ENCODE results near the gene EZH2. TPM values are rescaled to one million over a fixed set of nuclear protein-coding genes. Genes with fewer than 3 reads are reported as not detected.

Gene EZH2
- total RNA-seq, 1 donor from 2014 or later, result 0.99 TPM

- Histone ChIP-seq H3K36me3 (peaks cover 3% of the 10 kb centered on the region), H3K27me3 (ENCODE audit: low read depth) (no peaks in the 10 kb centered on the region), H3K9me3 (replicated peaks) (no peaks in the 10 kb centered on the region), H3K4me3 (no peak overlapping the region), H3K4me1 (no peaks in the 10 kb centered on the region), H3K27ac (replicated peaks) (no peak overlapping the region)
- no peak for DNase-seq
- no peak for TF ChIP-seq CTCF (IDR thresholded peaks at IDR 0.05; ENCODE audit: borderline replicate concordance)
- intact Hi-C loops (cut with micrococcal nuclease), result no loop called here
These were observed 59.2 kb downstream of the EZH2 start for GRCh38 chr7:148824864-148825263.

GRCh38 chr7:148821422-148821821, 62.7 kb downstream of the EZH2 start:
- intact Hi-C loops (cut with micrococcal nuclease), result no loop called here
- no peak overlapping the region for H3K4me3 ChIP-seq
- H3K36me3 ChIP-seq, result peaks cover 5% of the 10 kb centered on the region
- no peaks in the 10 kb centered on the region for H3K27me3 ChIP-seq (ENCODE audit: low read depth)
- no peak overlapping the region for H3K27ac ChIP-seq (replicated peaks)
- no peaks in the 10 kb centered on the region for H3K9me3 ChIP-seq (replicated peaks)
- DNase-seq, result no peak
- H3K4me1 ChIP-seq, result no peaks in the 10 kb centered on the region
- TF ChIP-seq CTCF (IDR thresholded peaks at IDR 0.05; ENCODE audit: borderline replicate concordance), result no peak

- H3K4me1 ChIP-seq, result no peaks in the 10 kb centered on the region
- peaks cover 3% of the 10 kb centered on the region for H3K36me3 ChIP-seq
- no peak overlapping the region for H3K27ac ChIP-seq (replicated peaks)
- H3K4me3 ChIP-seq, result no peak overlapping the region
- intact Hi-C loops (cut with micrococcal nuclease), result no loop called here
- TF ChIP-seq CTCF (IDR thresholded peaks at IDR 0.05; ENCODE audit: borderline replicate concordance), result no peak
- H3K9me3 ChIP-seq (replicated peaks), result no peaks in the 10 kb centered on the region
- no peaks in the 10 kb centered on the region for H3K27me3 ChIP-seq (ENCODE audit: low read depth)
- DNase-seq, result no peak
These were observed 64.3 kb downstream of the EZH2 start for GRCh38 chr7:148819697-148820360.

- intact Hi-C loops (cut with micrococcal nuclease), result no loop called here
These were observed 68.5 kb downstream of the EZH2 start for GRCh38 chr7:148815612-148816011.

GRCh38 chr7:148814922-148815559, 69.0 kb downstream of the EZH2 start:
- Histone ChIP-seq H3K27ac (replicated peaks) (no peak overlapping the region), H3K4me1 (no peaks in the 10 kb centered on the region), H3K9me3 (replicated peaks) (no peaks in the 10 kb centered on the region), H3K27me3 (ENCODE audit: low read depth) (no peaks in the 10 kb centered on the region), H3K4me3 (no peak overlapping the region), H3K36me3 (peaks cover 3% of the 10 kb centered on the region)
- intact Hi-C loops (cut with micrococcal nuclease), result no loop called here
- no peak for DNase-seq
- TF ChIP-seq CTCF (IDR thresholded peaks at IDR 0.05; ENCODE audit: borderline replicate concordance), result no peak

More at GRCh38 chr7:148815612-148816011, 68.5 kb downstream of the EZH2 start:
- no peak overlapping the region for H3K4me3 ChIP-seq
- no peak for TF ChIP-seq CTCF (IDR thresholded peaks at IDR 0.05; ENCODE audit: borderline replicate concordance)
- no peak for DNase-seq
- H3K4me1 ChIP-seq, result no peaks in the 10 kb centered on the region
- H3K27me3 ChIP-seq (ENCODE audit: low read depth), result no peaks in the 10 kb centered on the region
- no peaks in the 10 kb centered on the region for H3K9me3 ChIP-seq (replicated peaks)
- no peak overlapping the region for H3K27ac ChIP-seq (replicated peaks)
- H3K36me3 ChIP-seq, result peaks cover 3% of the 10 kb centered on the region
